Urinary bladder (tissue), 4 donors: Measurements from ENCODE around the gene VWA5B2. TPM values are rescaled to one million over a fixed set of nuclear protein-coding genes. Genes with fewer than 3 reads are reported as not detected.

ENCODE experiments used
- DNase-seq: peaks from one replicate; pipeline ENCODE4 v3.0.0-alpha.2; 2015; ENCODE audit errors: extremely low spot score
- H3K27ac ChIP-seq: one replicate; pipeline ENCODE4 v1.5.1; 2013; ENCODE audit warnings: low read depth, mild to moderate bottlenecking, moderate library complexity
- H3K36me3 ChIP-seq: one replicate; pipeline ENCODE4 v1.6.1; 2013; ENCODE audit warnings: mild to moderate bottlenecking, moderate library complexity; ENCODE audit not compliant: insufficient read depth
- H3K4me1 ChIP-seq: one replicate; pipeline ENCODE4 v1.6.1; 2013; ENCODE audit warnings: mild to moderate bottlenecking, moderate library complexity; ENCODE audit not compliant: insufficient read depth
- H3K4me3 ChIP-seq: one replicate; pipeline ENCODE4 v1.5.1; 2013; ENCODE audit warnings: low read depth, low read length
- WGBS: extraction: QIAGEN DNeasy Blood & Tissue Kit; methylation state at CpG from one replicate; pipeline ENCODE4 v1.1.7; 2013; 5-methylcytosine and 5-hydroxymethylcytosine counted together
- polyA plus RNA-seq: library from polyadenylated mRNA; stranded (reverse); fragments of 200-250 nt; gene quantifications from one replicate; pipeline ENCODE4 v1.2.3, GENCODE V29; 2013
- total RNA-seq: library from RNA; depleted of rRNA; stranded (reverse); fragments of >200 nt; gene quantifications from one replicate; pipeline ENCODE4 v1.2.3, GENCODE V29; 2014
- donor health status: healthy with polysubstance abuse.
- donor health status: healthy.

VWA5B2 gene
- total and polyA plus RNA-seq, 2 donors, result 0.05 to 0.33 TPM

DNA sequence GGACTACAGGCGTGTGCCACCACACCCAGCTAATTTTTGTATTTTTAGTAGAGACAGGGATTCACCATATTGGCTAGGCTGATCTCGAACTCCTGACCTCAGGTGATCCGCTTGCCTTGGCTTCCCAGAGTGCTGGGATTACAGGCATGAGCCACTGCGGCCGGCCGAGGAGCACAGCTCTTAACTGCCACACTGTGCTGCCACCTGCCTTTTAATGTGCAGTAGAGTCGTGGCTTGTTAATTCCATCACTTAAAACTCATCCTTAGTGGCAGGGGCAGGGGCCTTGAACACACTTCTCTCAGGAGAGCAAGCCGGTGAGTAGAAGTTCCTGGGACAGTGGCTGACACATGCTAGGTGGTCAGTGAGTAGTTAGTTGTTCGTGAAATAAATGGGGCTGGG is 30.9 kb upstream of the VWA5B2 start:
- no peaks in the 10 kb centered on the region for H3K4me1 ChIP-seq
- no peak overlapping the region for H3K4me3 ChIP-seq
- H3K36me3 ChIP-seq, result no peaks in the 10 kb centered on the region
- 80% methylated on average over 9 of the region's 9 CpGs for WGBS
- H3K27ac ChIP-seq, result no peak overlapping the region
- no peak for DNase-seq

DNA sequence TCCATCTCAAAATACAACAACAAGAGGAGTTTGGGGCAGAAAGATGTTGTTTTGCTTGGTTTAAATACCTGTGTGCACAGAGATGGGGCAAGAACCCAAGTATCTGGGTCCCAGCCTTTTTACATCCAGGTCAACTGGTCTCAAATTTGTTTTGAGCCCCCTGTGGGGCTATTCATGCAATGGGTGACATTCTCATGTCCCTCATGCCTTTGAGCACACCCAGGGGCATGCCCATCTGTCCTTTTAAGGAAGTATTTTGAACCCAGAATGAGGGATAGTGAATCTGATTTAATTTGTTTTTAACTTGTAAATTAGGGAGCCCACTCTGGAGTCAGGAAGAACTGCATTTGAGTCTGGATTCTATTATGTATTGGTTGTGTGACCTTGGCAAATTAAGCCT is 28.6 kb upstream of the VWA5B2 start:
- Histone ChIP-seq H3K4me3 (no peak overlapping the region), H3K27ac (no peak overlapping the region), H3K36me3 (no peaks in the 10 kb centered on the region), H3K4me1 (no peaks in the 10 kb centered on the region)
- no peak for DNase-seq

GRCh38 chr3:184203526-184203925 is 25.9 kb upstream of the VWA5B2 start:
- DNase-seq, result no peak
- H3K4me1 ChIP-seq, result no peaks in the 10 kb centered on the region
- H3K4me3 ChIP-seq, result no peak overlapping the region
- 82% methylated on average over 8 of the region's 8 CpGs for WGBS
- H3K27ac ChIP-seq, result no peak overlapping the region
- no peaks in the 10 kb centered on the region for H3K36me3 ChIP-seq

DNA sequence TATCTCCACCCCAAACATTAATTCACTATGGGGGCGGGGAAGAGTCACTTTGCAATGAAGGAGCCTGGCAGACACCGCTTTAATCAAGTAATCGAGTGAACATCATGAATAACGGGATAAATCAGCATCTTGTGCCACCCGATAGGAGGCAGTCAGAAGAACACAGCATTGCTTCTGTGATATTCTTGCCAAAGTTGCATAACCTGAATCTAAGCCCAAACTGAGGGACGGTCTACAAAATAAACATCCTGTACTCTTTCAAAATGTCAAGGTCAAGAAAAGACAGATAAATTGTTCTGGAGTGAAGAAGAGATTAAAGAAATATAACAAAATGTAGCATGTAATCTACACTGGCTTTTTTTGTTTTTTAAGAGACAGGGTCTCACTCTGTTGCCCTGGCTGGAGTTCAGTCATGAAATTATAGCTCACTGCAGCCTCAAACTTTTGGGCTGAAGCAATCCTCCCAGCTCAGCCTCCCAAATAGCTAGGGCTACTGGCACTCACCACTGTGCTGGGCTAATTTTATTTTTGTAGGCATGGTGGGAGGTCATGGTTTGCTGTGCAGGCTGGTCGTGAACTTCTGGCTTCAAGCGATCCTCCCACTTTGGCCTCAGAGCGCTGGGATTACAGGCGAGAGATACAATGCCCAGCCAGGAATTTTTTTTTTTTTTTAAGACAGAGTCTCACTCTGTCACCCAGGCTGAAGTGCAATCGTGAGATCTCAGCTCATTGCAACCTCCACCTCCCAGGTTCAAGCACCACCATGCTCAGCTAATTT is 20.1 kb upstream of the VWA5B2 start:
- no peak overlapping the region for H3K27ac ChIP-seq
- no peak for DNase-seq
- 52% methylated on average over 11 of the region's 11 CpGs for WGBS
- H3K4me3 ChIP-seq, result no peak overlapping the region
- H3K36me3 ChIP-seq, result no peaks in the 10 kb centered on the region
- no peaks in the 10 kb centered on the region for H3K4me1 ChIP-seq

- no peak for DNase-seq
- H3K4me3 ChIP-seq, result no peak overlapping the region
- no peaks in the 10 kb centered on the region for H3K36me3 ChIP-seq
- H3K27ac ChIP-seq, result no peak overlapping the region
- 77% methylated on average over 5 of the region's 5 CpGs for WGBS
- H3K4me1 ChIP-seq, result no peaks in the 10 kb centered on the region
Measured at GRCh38 chr3:184211297-184211696, 18.1 kb upstream of the VWA5B2 start.

DNA sequence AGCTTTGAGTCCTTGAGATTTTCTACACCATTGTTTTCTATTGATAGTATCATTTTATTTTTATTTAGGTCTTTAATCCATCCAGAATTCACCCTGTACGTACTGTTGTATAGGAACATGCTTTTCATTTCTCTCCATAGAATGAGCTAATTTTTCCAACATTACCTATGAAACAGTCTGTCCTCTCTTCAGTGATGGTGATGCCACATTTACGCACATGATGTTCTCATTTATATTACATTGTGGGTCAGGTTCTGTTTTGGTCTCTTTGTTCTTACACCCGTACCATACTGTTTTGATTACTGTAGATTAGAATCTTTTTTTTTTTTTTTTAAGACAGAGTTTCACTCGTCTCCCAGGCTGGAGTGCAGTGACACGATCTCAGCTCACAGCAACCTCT is 17.7 kb upstream of the VWA5B2 start:
- DNase-seq, result no peak
- Histone ChIP-seq H3K4me3 (no peak overlapping the region), H3K27ac (no peak overlapping the region), H3K36me3 (no peaks in the 10 kb centered on the region), H3K4me1 (no peaks in the 10 kb centered on the region)
- 58% methylated on average over 5 of the region's 5 CpGs for WGBS

DNA sequence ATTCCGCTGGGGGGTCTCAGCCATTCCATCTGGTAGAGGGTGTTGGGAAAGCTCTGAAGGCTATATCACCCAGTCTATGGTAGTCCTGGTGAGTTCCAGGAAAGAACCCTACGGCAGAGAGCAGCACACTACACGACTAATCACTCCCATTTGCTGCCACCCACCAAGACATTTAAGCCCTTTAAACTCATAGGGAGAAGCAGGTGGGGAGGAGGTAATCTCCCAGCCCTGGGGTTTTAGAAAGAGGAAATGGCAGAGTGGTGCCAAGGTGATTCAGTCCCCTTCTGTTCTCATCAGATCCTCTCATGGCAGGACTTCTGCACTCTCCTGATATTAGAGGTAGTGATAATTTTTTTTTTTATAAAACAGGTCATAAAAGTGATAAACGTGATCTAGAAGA is 10.6 kb upstream of the VWA5B2 start:
- 46% methylated on average over 4 of the region's 4 CpGs for WGBS

GRCh38 chr3:184222521-184222920 is 6.9 kb upstream of the VWA5B2 start:
- no peaks in the 10 kb centered on the region for H3K36me3 ChIP-seq
- no peak overlapping the region for H3K4me3 ChIP-seq
- 88% methylated on average over 3 of the region's 3 CpGs for WGBS
- no peak overlapping the region for H3K27ac ChIP-seq
- no peaks in the 10 kb centered on the region for H3K4me1 ChIP-seq
- no peak for DNase-seq

More for the DNA sequence above, 10.6 kb upstream of the VWA5B2 start:
- Histone ChIP-seq H3K4me3 (no peak overlapping the region), H3K4me1 (no peaks in the 10 kb centered on the region), H3K36me3 (no peaks in the 10 kb centered on the region), H3K27ac (no peak overlapping the region)
- DNase-seq, result no peak

- no peak for DNase-seq
- H3K36me3 ChIP-seq, result no peaks in the 10 kb centered on the region
- no peak overlapping the region for H3K27ac ChIP-seq
- H3K4me3 ChIP-seq, result no peak overlapping the region
- 74% methylated on average over 3 of the region's 3 CpGs for WGBS
- H3K4me1 ChIP-seq, result no peaks in the 10 kb centered on the region
Measured at GRCh38 chr3:184223946-184224345, 5.4 kb upstream of the VWA5B2 start.

- WGBS, result 62% methylated on average over 2 of the region's 2 CpGs
- no peak overlapping the region for H3K27ac ChIP-seq
- H3K36me3 ChIP-seq, result no peaks in the 10 kb centered on the region
- H3K4me3 ChIP-seq, result no peak overlapping the region
- no peak for DNase-seq
- H3K4me1 ChIP-seq, result peaks cover 4% of the 10 kb centered on the region
Measured at GRCh38 chr3:184227481-184227935, 1.9 kb upstream of the VWA5B2 start.

- peaks cover 4% of the 10 kb centered on the region for H3K4me1 ChIP-seq
- no peak for DNase-seq
- WGBS, result 26% methylated on average over 12 of the region's 12 CpGs
- H3K36me3 ChIP-seq, result no peaks in the 10 kb centered on the region
- H3K4me3 ChIP-seq, result no peak overlapping the region
- H3K27ac ChIP-seq, result no peak overlapping the region
Measured at GRCh38 chr3:184228376-184229137, 828 bp upstream of the VWA5B2 start.

DNA sequence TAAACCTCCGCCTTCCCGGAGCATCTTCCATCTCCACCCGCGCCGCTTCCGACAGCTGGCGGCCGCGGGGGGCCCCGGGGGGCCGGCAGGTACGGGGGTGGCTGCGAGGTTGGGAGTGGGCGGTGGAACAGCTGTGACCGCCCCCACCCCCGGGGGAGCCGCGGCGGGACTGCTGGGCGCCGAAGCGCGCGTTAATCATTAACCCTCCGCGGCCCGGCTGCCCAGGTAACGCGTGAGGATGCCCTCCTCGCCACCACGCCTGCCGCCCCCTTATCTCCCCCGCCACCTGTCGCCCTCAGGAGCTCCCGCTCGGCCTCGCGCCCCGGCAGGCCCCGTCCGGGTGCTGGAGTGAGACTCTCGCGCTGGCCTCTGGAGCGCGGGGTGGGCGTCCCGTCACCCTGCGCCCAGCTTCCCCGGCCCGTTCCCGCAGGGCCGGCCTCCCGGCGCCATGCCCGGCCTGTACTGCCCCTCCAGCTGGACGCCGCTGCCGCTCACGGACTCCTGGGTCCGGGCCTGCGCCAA is 757 bp downstream of the VWA5B2 start:
- Histone ChIP-seq H3K4me1 (peaks cover 4% of the 10 kb centered on the region), H3K27ac (no peak overlapping the region), H3K4me3 (peak overlapping the region; percentile 45), H3K36me3 (no peaks in the 10 kb centered on the region)
- no peak for DNase-seq
- 1% methylated on average over 61 of the region's 61 CpGs for WGBS

DNA sequence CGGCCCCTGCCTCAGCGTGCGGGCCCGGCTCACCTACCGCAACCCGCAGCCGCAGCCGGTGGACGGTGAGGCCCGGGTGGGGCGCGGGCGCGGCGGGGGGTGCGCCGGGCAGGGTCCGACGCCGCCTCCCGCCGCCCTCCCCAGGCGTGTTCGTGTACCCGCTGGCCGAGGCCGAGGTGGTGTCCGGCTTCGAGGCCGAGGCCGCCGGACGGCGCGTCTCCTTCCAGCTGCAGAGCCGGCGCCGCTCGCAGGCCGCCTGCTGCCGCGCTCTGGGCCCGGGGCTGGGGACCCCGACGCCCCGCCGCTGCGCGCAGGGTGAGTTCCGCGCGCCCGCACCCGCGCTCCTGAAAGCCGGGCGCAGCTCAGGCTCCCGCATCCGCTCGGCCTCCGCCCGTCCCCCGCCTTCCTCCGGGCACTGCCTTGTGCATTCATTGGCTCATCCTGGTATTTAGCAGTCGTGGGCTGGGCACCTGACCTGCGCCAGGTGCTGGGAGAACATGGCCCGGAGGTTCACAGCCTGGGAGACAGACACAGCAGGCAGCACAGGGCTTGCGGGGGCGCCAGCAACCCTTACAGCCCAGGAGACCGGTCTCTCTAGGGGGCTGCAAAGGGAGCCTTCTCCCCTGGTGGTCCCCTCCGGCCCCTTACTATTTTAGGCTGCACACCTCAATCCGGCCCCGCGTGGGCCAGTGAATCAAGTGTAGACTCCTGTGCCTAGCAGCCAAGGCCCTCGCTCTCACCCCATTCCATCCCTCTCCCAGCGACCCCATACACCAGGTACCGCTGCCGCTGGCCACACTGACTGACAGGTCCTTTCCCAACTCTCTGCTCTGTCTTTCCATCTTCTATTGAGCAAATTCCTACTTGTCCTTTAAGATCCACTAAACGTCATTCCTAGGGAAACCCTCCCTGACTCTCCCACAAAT is 1.5 kb downstream of the VWA5B2 start:
- 5% methylated on average over 79 of the region's 79 CpGs for WGBS
- H3K4me3 ChIP-seq, result peak overlapping the region; percentile 45
- H3K4me1 ChIP-seq, result peaks cover 4% of the 10 kb centered on the region
- DNase-seq, result no peak
- no peak overlapping the region for H3K27ac ChIP-seq
- H3K36me3 ChIP-seq, result no peaks in the 10 kb centered on the region
